ENCODE results near the gene SERGEF. TPM values are rescaled to one million over a fixed set of nuclear protein-coding genes. Genes with fewer than 3 reads are reported as not detected.

The SERGEF gene
- total RNA-seq, 3 donors from 2014 or later = 23.6 to 45.0 (median 23.8) TPM

GRCh38 chr11:17927681-17928343, 85.0 kb downstream of the SERGEF start:
- no peaks in the 10 kb centered on the region for H3K4me1 ChIP-seq (ENCODE audit: low read depth)
- ATAC-seq (no peak), DNase-seq (no peak)
- H3K9me3 ChIP-seq = no peaks in the 10 kb centered on the region
- H3K4me3 ChIP-seq = no peak overlapping the region
- intact Hi-C loops (cut with DNase I, micrococcal nuclease) = no loop called here
- no peaks in the 10 kb centered on the region for H3K36me3 ChIP-seq (ENCODE audit: low read depth)
- TF ChIP-seq CTCF (IDR thresholded peaks at IDR 0.05) = no peak

- intact Hi-C loops (cut with DNase I, micrococcal nuclease) = no loop called here
- no peak for ATAC-seq
- no peaks in the 10 kb centered on the region for H3K4me1 ChIP-seq (ENCODE audit: low read depth)
- no peak overlapping the region for H3K4me3 ChIP-seq
- no peaks in the 10 kb centered on the region for H3K9me3 ChIP-seq
- TF ChIP-seq CTCF (IDR thresholded peaks at IDR 0.05) = no peak
- DNase-seq = no peak
- H3K36me3 ChIP-seq (ENCODE audit: low read depth) = no peaks in the 10 kb centered on the region
Measured at GRCh38 chr11:17927041-17927440, 85.8 kb downstream of the SERGEF start.

- Histone ChIP-seq H3K36me3 (ENCODE audit: low read depth) (no peaks in the 10 kb centered on the region), H3K4me1 (ENCODE audit: low read depth) (no peaks in the 10 kb centered on the region), H3K4me3 (no peak overlapping the region), H3K9me3 (no peaks in the 10 kb centered on the region)
- TF ChIP-seq CTCF (IDR thresholded peaks at IDR 0.05) = no peak
- intact Hi-C loops (cut with DNase I, micrococcal nuclease) = no loop called here
- ATAC-seq (no peak), DNase-seq (no peak)
Measured at GRCh38 chr11:17924713-17925112, 88.1 kb downstream of the SERGEF start.

- no peak overlapping the region for H3K4me3 ChIP-seq
- intact Hi-C loops (cut with DNase I, micrococcal nuclease) = no loop called here
- DNase-seq = no peak
- H3K36me3 ChIP-seq (ENCODE audit: low read depth) = no peaks in the 10 kb centered on the region
- no peaks in the 10 kb centered on the region for H3K4me1 ChIP-seq (ENCODE audit: low read depth)
- no peak for TF ChIP-seq CTCF (IDR thresholded peaks at IDR 0.05)
- H3K9me3 ChIP-seq = no peaks in the 10 kb centered on the region
- ATAC-seq = no peak
Measured at GRCh38 chr11:17923217-17923616, 89.6 kb downstream of the SERGEF start.

- Histone ChIP-seq H3K4me1 (ENCODE audit: low read depth) (no peaks in the 10 kb centered on the region), H3K9me3 (no peaks in the 10 kb centered on the region), H3K36me3 (ENCODE audit: low read depth) (no peaks in the 10 kb centered on the region), H3K4me3 (no peak overlapping the region)
- no peak for TF ChIP-seq CTCF (IDR thresholded peaks at IDR 0.05)
- intact Hi-C loops (cut with DNase I, micrococcal nuclease) = no loop called here
- ATAC-seq (no peak), DNase-seq (no peak)
Measured at GRCh38 chr11:17922416-17922788, 90.4 kb downstream of the SERGEF start.
